Parathyroid adenoma (tissue), 2 donors: ENCODE measurements around the gene KLF16.

Experiments used
- H2AFZ ChIP-seq: fragments of 300-600 bp; sonication (generic); one replicate; pipeline ENCODE4 v1.7.0; 2017; ENCODE audit warnings: antibody characterized with exemption, mild to moderate bottlenecking
- H3K27ac ChIP-seq: fragments of 300-600 bp; sonication (generic); one replicate; pipeline ENCODE4 v1.7.0; 2017
- H3K27me3 ChIP-seq: fragments of 300-600 bp; sonication (generic); one replicate; pipeline ENCODE4 v1.7.0; 2017; ENCODE audit warnings: low read length; ENCODE audit not compliant: control insufficient read depth, insufficient read depth
- H3K36me3 ChIP-seq: fragments of 300-600 bp; sonication (generic); one replicate; pipeline ENCODE4 v1.7.0; 2017; ENCODE audit warnings: low read length; ENCODE audit not compliant: control insufficient read depth, insufficient read depth
- H3K4me1 ChIP-seq: fragments of 300-600 bp; sonication (generic); one replicate; pipeline ENCODE4 v1.7.0; 2017; ENCODE audit warnings: control low read depth
- H3K4me2 ChIP-seq: fragments of 300-600 bp; sonication (generic); one replicate; pipeline ENCODE4 v1.7.0; 2017; ENCODE audit warnings: low read length
- H3K4me3 ChIP-seq: fragments of 300-600 bp; sonication (generic); one replicate; pipeline ENCODE4 v1.7.0; 2017; ENCODE audit warnings: low read depth, low read length
- H3K79me2 ChIP-seq: fragments of 300-600 bp; sonication (generic); one replicate; pipeline ENCODE4 v1.7.0; 2017; ENCODE audit warnings: control low read depth
- H3K9ac ChIP-seq: fragments of 300-600 bp; sonication (generic); one replicate; pipeline ENCODE4 v1.7.0; 2017; ENCODE audit warnings: mild to moderate bottlenecking
- H3K9me3 ChIP-seq: fragments of 300-600 bp; sonication (generic); one replicate; pipeline ENCODE4 v1.7.0; 2017; ENCODE audit warnings: low read length; ENCODE audit not compliant: control insufficient read depth
- CTCF ChIP-seq: fragments of 300-600 bp; sonication (generic); IDR thresholded peaks from one replicate; pipeline ENCODE4 v1.7.0; 2017; ENCODE audit warnings: antibody characterized with exemption, mild to moderate bottlenecking
- donor health status: primary hyperparathyroidism.

The KLF16 gene

GRCh38 chr19:1815605-1816529 lies 47.5 kb downstream of the KLF16 start:
- no peak overlapping the region for H3K4me3 ChIP-seq
- H3K36me3 ChIP-seq = no peaks in the 10 kb centered on the region
- peaks cover 4% of the 10 kb centered on the region for H3K4me1 ChIP-seq
- no peaks in the 10 kb centered on the region for H3K79me2 ChIP-seq
- no peak for TF ChIP-seq CTCF
- H3K4me2 ChIP-seq = no peak overlapping the region
- H3K9ac ChIP-seq = no peak overlapping the region
- H2AFZ ChIP-seq = no peak overlapping the region
- no peaks in the 10 kb centered on the region for H3K9me3 ChIP-seq
- H3K27ac ChIP-seq = no peak overlapping the region
- H3K27me3 ChIP-seq = no peaks in the 10 kb centered on the region

GRCh38 chr19:1814833-1815604 lies 48.4 kb downstream of the KLF16 start:
- H3K36me3 ChIP-seq = no peaks in the 10 kb centered on the region

GRCh38 chr19:1814391-1814790 lies 49.0 kb downstream of the KLF16 start:
- TF ChIP-seq CTCF = no peak
- Histone ChIP-seq H3K27ac (no peak overlapping the region), H3K27me3 (no peaks in the 10 kb centered on the region), H3K9ac (no peak overlapping the region), H2AFZ (no peak overlapping the region), H3K4me1 (peaks cover 4% of the 10 kb centered on the region), H3K79me2 (no peaks in the 10 kb centered on the region), H3K9me3 (no peaks in the 10 kb centered on the region), H3K4me2 (no peak overlapping the region), H3K4me3 (no peak overlapping the region), H3K36me3 (no peaks in the 10 kb centered on the region)

More at GRCh38 chr19:1814833-1815604, 48.4 kb downstream of the KLF16 start:
- no peak for TF ChIP-seq CTCF
- H3K4me3 ChIP-seq = no peak overlapping the region
- no peak overlapping the region for H3K27ac ChIP-seq
- no peak overlapping the region for H3K9ac ChIP-seq
- H3K4me1 ChIP-seq = peaks cover 4% of the 10 kb centered on the region
- H3K4me2 ChIP-seq = no peak overlapping the region
- H3K79me2 ChIP-seq = no peaks in the 10 kb centered on the region
- no peaks in the 10 kb centered on the region for H3K9me3 ChIP-seq
- no peaks in the 10 kb centered on the region for H3K27me3 ChIP-seq
- H2AFZ ChIP-seq = no peak overlapping the region

- H3K79me2 ChIP-seq = no peaks in the 10 kb centered on the region
- H3K27me3 ChIP-seq = no peaks in the 10 kb centered on the region
- H3K9me3 ChIP-seq = no peaks in the 10 kb centered on the region
- TF ChIP-seq CTCF = no peak
- H3K9ac ChIP-seq = no peak overlapping the region
- H3K4me1 ChIP-seq = peaks cover 4% of the 10 kb centered on the region
- no peak overlapping the region for H2AFZ ChIP-seq
- H3K4me3 ChIP-seq = peak overlapping the region; percentile 67
- peak overlapping the region; percentile 96 for H3K4me2 ChIP-seq
- no peak overlapping the region for H3K27ac ChIP-seq
- H3K36me3 ChIP-seq = no peaks in the 10 kb centered on the region
These were observed 49.9 kb downstream of the KLF16 start for GRCh38 chr19:1813192-1814182.
